AG09309 (cell line): Measurements from ENCODE around the gene STARD8.

Experiments used
- DNase-seq: peaks from one replicate; pipeline ENCODE4 v3.0.0-alpha.2; 2010; ENCODE audit warnings: low read depth
- H3K4me3 ChIP-seq: 2 replicates; pipeline ENCODE4 v1.5.1; 2011; ENCODE audit warnings: mild to moderate bottlenecking, low read depth, low read length, moderate library complexity; ENCODE audit not compliant: control insufficient read depth
- CTCF ChIP-seq: IDR thresholded peaks from 2 replicates; pipeline ENCODE4 v1.5.1; 2011; ENCODE audit warnings: mild to moderate bottlenecking, low read depth, low read length, inconsistent platforms; ENCODE audit not compliant: insufficient read depth, control insufficient read depth; ENCODE audit errors: missing control alignments

The STARD8 gene

GRCh38 chrX:68696267-68696990 is 49.0 kb downstream of the STARD8 start:
- no peak overlapping the region for H3K4me3 ChIP-seq
- no peak for DNase-seq
- no peak for TF ChIP-seq CTCF

DNA sequence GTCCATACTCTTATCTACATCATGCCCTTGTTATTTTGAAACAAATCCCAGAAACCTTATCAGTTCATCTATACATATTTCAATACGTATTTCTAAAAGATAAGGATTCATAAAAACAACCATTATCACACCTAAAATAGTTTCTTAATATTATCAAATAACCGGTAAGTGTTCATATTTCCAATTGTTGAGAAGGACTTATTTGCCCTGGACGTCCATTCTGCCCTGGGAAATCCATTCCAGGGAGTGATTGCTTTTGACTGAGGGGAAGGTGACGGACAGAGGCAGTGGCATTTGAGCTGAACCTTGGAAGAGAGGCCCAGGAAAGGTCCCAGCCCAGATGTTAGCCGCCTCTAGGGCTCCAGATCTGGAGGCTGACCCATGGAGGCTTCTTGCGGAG is 49.6 kb downstream of the STARD8 start:
- no peak for TF ChIP-seq CTCF
- DNase-seq = no peak
- H3K4me3 ChIP-seq = no peak overlapping the region

DNA sequence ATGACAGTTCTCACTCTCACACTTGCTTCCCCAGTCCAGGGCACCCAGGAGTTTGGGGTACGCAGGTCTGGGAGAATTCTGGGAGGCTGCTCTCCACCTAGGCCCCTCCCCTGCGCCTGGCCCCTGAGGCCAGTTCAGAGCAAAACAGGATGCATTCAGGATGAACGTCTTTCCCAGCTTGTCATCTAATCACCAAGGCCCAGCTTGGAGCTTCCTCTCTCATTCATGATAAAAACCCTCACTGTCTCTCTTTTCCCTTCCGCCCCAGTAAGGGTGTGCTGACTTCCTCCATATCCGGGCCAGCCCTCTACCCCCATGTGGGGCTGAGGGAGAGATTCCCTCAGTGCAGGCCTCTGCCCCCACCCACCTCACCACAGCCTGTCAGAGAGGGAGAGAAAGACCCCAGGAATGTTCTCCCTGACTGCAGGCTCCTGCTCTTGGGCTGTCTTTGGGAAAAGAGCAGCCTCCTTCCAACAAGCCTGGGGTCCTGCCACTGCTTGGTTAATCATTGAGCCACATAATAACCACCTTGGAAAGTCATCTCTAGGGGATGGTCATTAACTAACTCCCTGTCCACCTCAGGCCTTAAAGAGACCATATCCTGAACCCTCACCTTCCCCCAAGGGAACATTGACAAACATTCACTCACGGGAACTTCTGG is 50.1 kb downstream of the STARD8 start:
- H3K4me3 ChIP-seq = no peak overlapping the region
- TF ChIP-seq CTCF = no peak
- no peak for DNase-seq

- H3K4me3 ChIP-seq = no peak overlapping the region
- DNase-seq = no peak
- TF ChIP-seq CTCF = no peak
Observed at GRCh38 chrX:68698942-68699341, 51.5 kb downstream of the STARD8 start.

- no peak overlapping the region for H3K4me3 ChIP-seq
- TF ChIP-seq CTCF = no peak
- DNase-seq = peak; percentile 24
Observed at GRCh38 chrX:68699960-68700746, 52.7 kb downstream of the STARD8 start.

DNA sequence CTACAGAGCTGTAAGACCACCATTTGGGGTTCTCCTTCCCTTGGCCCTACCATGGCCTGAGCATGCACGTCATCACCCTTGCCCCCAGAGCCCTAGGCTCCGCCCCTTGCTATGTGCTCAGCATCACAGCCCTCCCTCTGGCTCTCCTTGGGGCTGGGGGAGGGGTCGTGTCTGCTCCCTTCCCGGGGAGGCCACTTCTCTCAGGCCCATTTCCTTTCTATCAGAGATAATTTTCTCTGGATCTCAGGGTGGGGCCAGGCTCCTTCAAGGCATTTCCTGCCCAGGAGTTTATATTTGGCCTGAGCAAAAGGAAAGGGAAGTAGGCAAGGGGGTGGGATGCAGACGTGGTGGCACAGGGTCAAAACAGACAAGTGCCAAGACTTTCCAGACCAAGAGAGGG is 55.9 kb downstream of the STARD8 start:
- no peak for TF ChIP-seq CTCF
- DNase-seq = no peak
- no peak overlapping the region for H3K4me3 ChIP-seq
